Activated naive CD4-positive, alpha-beta T cell treated with anti-CD3 and anti-CD28 coated beads, Interleukin-2, amount 50 U/mL, for 24 hours (primary cell): ENCODE measurements around the gene AARS2.
"Not testable (repeated sequence)": the region's sequence is repeated elsewhere in the genome, so short reads cannot be mapped to it uniquely, and the experiment has no call there.

ENCODE experiments used
- H3K27ac Mint-ChIP-seq: one replicate; pipeline ENCODE4 v1.8.0; 2021; ENCODE audit warnings: mild to moderate bottlenecking, mixed read lengths
- H3K27me3 Mint-ChIP-seq: one replicate; pipeline ENCODE4 v1.8.0; 2021; ENCODE audit warnings: mixed read lengths
- H3K36me3 Mint-ChIP-seq: one replicate; pipeline ENCODE4 v1.8.0; 2021; ENCODE audit warnings: mixed read lengths
- H3K4me1 Mint-ChIP-seq: one replicate; pipeline ENCODE4 v1.8.0; 2021; ENCODE audit warnings: mixed read lengths
- H3K4me3 Mint-ChIP-seq: one replicate; pipeline ENCODE4 v1.8.0; 2021; ENCODE audit warnings: mild to moderate bottlenecking, mixed read lengths
- H3K9me3 Mint-ChIP-seq: one replicate; pipeline ENCODE4 v1.8.0; 2021; ENCODE audit warnings: mixed read lengths

Gene AARS2

GRCh38 chr6:44312901-44313788 lies at the start of gene AARS2:
AARS2 (minus strand) TSS chr6:44313347; CDS start chr6:44313323, 24 bp downstream.
- Mint-ChIP-seq H3K36me3 (peaks cover 9% of the 10 kb centered on the region), H3K4me3 (peak within 1 kb of the TSS; percentile 99), H3K4me1 (peaks cover 18% of the 10 kb centered on the region), H3K27ac (peak within 1 kb of the TSS; percentile 95), H3K9me3 (no peaks in the 10 kb centered on the region), H3K27me3 (no peaks in the 10 kb centered on the region)

- no peaks in the 10 kb centered on the region for H3K4me1 Mint-ChIP-seq
- H3K27me3 Mint-ChIP-seq: no peaks in the 10 kb centered on the region
- no peaks in the 10 kb centered on the region for H3K9me3 Mint-ChIP-seq
- no peak overlapping the region for H3K27ac Mint-ChIP-seq
- H3K36me3 Mint-ChIP-seq: no peaks in the 10 kb centered on the region
- H3K4me3 Mint-ChIP-seq: no peak overlapping the region
Measured at GRCh38 chr6:44361947-44362346, 48.8 kb upstream of the AARS2 start.

- H3K4me1 Mint-ChIP-seq: no peaks in the 10 kb centered on the region
- H3K27me3 Mint-ChIP-seq: no peaks in the 10 kb centered on the region
- no peaks in the 10 kb centered on the region for H3K36me3 Mint-ChIP-seq
- H3K27ac Mint-ChIP-seq: no peak overlapping the region
- H3K4me3 Mint-ChIP-seq: no peak overlapping the region
- no peaks in the 10 kb centered on the region for H3K9me3 Mint-ChIP-seq
Measured at GRCh38 chr6:44359973-44360372, 46.8 kb upstream of the AARS2 start.

- Mint-ChIP-seq H3K36me3 (no peaks in the 10 kb centered on the region), H3K27me3 (no peaks in the 10 kb centered on the region), H3K4me1 (no peaks in the 10 kb centered on the region), H3K9me3 (no peaks in the 10 kb centered on the region), H3K27ac (no peak overlapping the region), H3K4me3 (no peak overlapping the region)
Measured at GRCh38 chr6:44356487-44356886, 43.3 kb upstream of the AARS2 start.

- Mint-ChIP-seq H3K9me3 (no peaks in the 10 kb centered on the region), H3K27ac (no peak overlapping the region), H3K27me3 (no peaks in the 10 kb centered on the region), H3K4me3 (no peak overlapping the region), H3K36me3 (no peaks in the 10 kb centered on the region), H3K4me1 (no peaks in the 10 kb centered on the region)
Measured at GRCh38 chr6:44355640-44356039, 42.5 kb upstream of the AARS2 start.

GRCh38 chr6:44353336-44353735 lies 40.2 kb upstream of the AARS2 start:
- no peak overlapping the region for H3K27ac Mint-ChIP-seq
- no peaks in the 10 kb centered on the region for H3K4me1 Mint-ChIP-seq
- no peak overlapping the region for H3K4me3 Mint-ChIP-seq
- no peaks in the 10 kb centered on the region for H3K9me3 Mint-ChIP-seq
- no peaks in the 10 kb centered on the region for H3K36me3 Mint-ChIP-seq
- H3K27me3 Mint-ChIP-seq: no peaks in the 10 kb centered on the region

GRCh38 chr6:44352259-44352658 lies 39.1 kb upstream of the AARS2 start:
- Mint-ChIP-seq H3K9me3 (no peaks in the 10 kb centered on the region), H3K27ac (no peak overlapping the region), H3K4me1 (no peaks in the 10 kb centered on the region), H3K27me3 (no peaks in the 10 kb centered on the region), H3K4me3 (no peak overlapping the region), H3K36me3 (no peaks in the 10 kb centered on the region)

GRCh38 chr6:44350650-44350994 lies 37.5 kb upstream of the AARS2 start:
- not testable (repeated sequence) for H3K4me3 Mint-ChIP-seq, H3K9me3 Mint-ChIP-seq, H3K4me1 Mint-ChIP-seq, H3K27ac Mint-ChIP-seq, H3K36me3 Mint-ChIP-seq, H3K27me3 Mint-ChIP-seq

GRCh38 chr6:44349904-44350649 lies 36.9 kb upstream of the AARS2 start:
- Mint-ChIP-seq H3K36me3 (no peaks in the 10 kb centered on the region), H3K27ac (no peak overlapping the region), H3K4me3 (no peak overlapping the region), H3K9me3 (no peaks in the 10 kb centered on the region), H3K27me3 (peaks cover 2% of the 10 kb centered on the region), H3K4me1 (no peaks in the 10 kb centered on the region)

GRCh38 chr6:44346818-44347217 lies 33.7 kb upstream of the AARS2 start:
- H3K9me3 Mint-ChIP-seq, H3K4me3 Mint-ChIP-seq, H3K27ac Mint-ChIP-seq, H3K36me3 Mint-ChIP-seq, H3K4me1 Mint-ChIP-seq: not testable (repeated sequence)
- H3K27me3 Mint-ChIP-seq: peaks cover 22% of the 10 kb centered on the region

GRCh38 chr6:44342489-44342888 lies 29.3 kb upstream of the AARS2 start, which contains the start of gene SPATS1:
SPATS1 (plus strand) TSS chr6:44342650; CDS start chr6:44343096, 446 bp downstream.
- Mint-ChIP-seq H3K4me1 (no peaks in the 10 kb centered on the region), H3K27me3 (peaks cover 29% of the 10 kb centered on the region), H3K9me3 (no peaks in the 10 kb centered on the region)

GRCh38 chr6:44342052-44342451 lies 28.9 kb upstream of the AARS2 start:
- Mint-ChIP-seq H3K9me3 (no peaks in the 10 kb centered on the region), H3K4me1 (no peaks in the 10 kb centered on the region), H3K36me3 (no peaks in the 10 kb centered on the region), H3K27ac (no peak overlapping the region), H3K4me3 (no peak overlapping the region), H3K27me3 (peaks cover 29% of the 10 kb centered on the region)

More at GRCh38 chr6:44342489-44342888, 29.3 kb upstream of the AARS2 start, which contains the start of gene SPATS1:
- no peak within 1 kb of the TSS for H3K27ac Mint-ChIP-seq
- no peaks in the 10 kb centered on the region for H3K36me3 Mint-ChIP-seq
- no peak within 1 kb of the TSS for H3K4me3 Mint-ChIP-seq

GRCh38 chr6:44341095-44341890 lies 28.1 kb upstream of the AARS2 start:
- Mint-ChIP-seq H3K27me3 (peaks cover 29% of the 10 kb centered on the region), H3K4me3 (no peak overlapping the region), H3K4me1 (no peaks in the 10 kb centered on the region)

GRCh38 chr6:44339763-44340625 lies 26.8 kb upstream of the AARS2 start:
- Mint-ChIP-seq H3K4me1 (no peaks in the 10 kb centered on the region), H3K4me3 (no peak overlapping the region), H3K27me3 (peaks cover 26% of the 10 kb centered on the region), H3K36me3 (no peaks in the 10 kb centered on the region), H3K27ac (no peak overlapping the region), H3K9me3 (no peaks in the 10 kb centered on the region)

More at GRCh38 chr6:44341095-44341890, 28.1 kb upstream of the AARS2 start:
- H3K9me3 Mint-ChIP-seq: no peaks in the 10 kb centered on the region
- H3K27ac Mint-ChIP-seq: no peak overlapping the region
- H3K36me3 Mint-ChIP-seq: no peaks in the 10 kb centered on the region

GRCh38 chr6:44339301-44339700 lies 26.2 kb upstream of the AARS2 start:
- H3K9me3 Mint-ChIP-seq: no peaks in the 10 kb centered on the region
- H3K36me3 Mint-ChIP-seq: no peaks in the 10 kb centered on the region

More at GRCh38 chr6:44339301-44339700, 26.2 kb upstream of the AARS2 start:
- H3K27ac Mint-ChIP-seq: no peak overlapping the region
- H3K27me3 Mint-ChIP-seq: peaks cover 21% of the 10 kb centered on the region
- no peaks in the 10 kb centered on the region for H3K4me1 Mint-ChIP-seq
- H3K4me3 Mint-ChIP-seq: no peak overlapping the region
